ENCODE results near the gene RAB12. TPM values are rescaled to one million over a fixed set of nuclear protein-coding genes. Genes with fewer than 3 reads are reported as not detected.

RAB12 gene
- total RNA-seq, 2 experiments from 2014 or later: 20.1 to 20.3 TPM

- ATAC-seq (ENCODE audit: poor library complexity) (no peak), DNase-seq (no peak)
- no peak overlapping the region for H3K27ac Mint-ChIP-seq
- Histone ChIP-seq H3K4me1 (ENCODE audit: insufficient read depth, low read length) (no peaks in the 10 kb centered on the region), H3K27ac (ENCODE audit: low read depth in 1 of 2, low read length in 2 of 2) (no peak overlapping the region), H3K9me3 (ENCODE audit: control insufficient read depth in 1 of 2, insufficient read depth in 1 of 2, low read length in 2 of 2) (no peaks in the 10 kb centered on the region), H3K4me3 (ENCODE audit: low read length) (no peak overlapping the region), H3K36me3 (ENCODE audit: insufficient read depth, low read length) (no peaks in the 10 kb centered on the region), H3K27me3 (ENCODE audit: control insufficient read depth in 1 of 2, insufficient read depth in 2 of 2, low read length in 2 of 2) (no peaks in the 10 kb centered on the region)
- POLR2A ChIA-PET: interaction anchor here (0.6 to 0.7 kb wide), 2 partner anchors 15 to 298 kb away, joined by 3 read pairs; no protein-coding TSS in a partner anchor
- no peaks in the 10 kb centered on the region for H3K9me3 Mint-ChIP-seq
- intact Hi-C loops (cut with DNase I, micrococcal nuclease): no loop called here
- CTCF ChIA-PET: interaction anchor here (1.6 to 2.3 kb wide), 2 partner anchors 10 kb away, joined by 6 to 13 read pairs; no protein-coding TSS in a partner anchor
- no peaks in the 10 kb centered on the region for H3K36me3 Mint-ChIP-seq (ENCODE audit: low read depth)
- no peaks in the 10 kb centered on the region for H3K4me1 Mint-ChIP-seq (ENCODE audit: low read depth)
- H3K4me3 Mint-ChIP-seq: no peak overlapping the region
- peaks cover 6% of the 10 kb centered on the region for H3K27me3 Mint-ChIP-seq
- no peak for TF ChIP-seq CTCF (IDR thresholded peaks at IDR 0.05)
Observed at GRCh38 chr18:8686611-8687010, 77.4 kb downstream of the RAB12 start.

- intact Hi-C loops (cut with DNase I, micrococcal nuclease): no loop called here
- CTCF ChIA-PET: interaction anchor here (2.3 kb wide), 1 partner anchor 8 kb away, joined by 13 read pairs; no protein-coding TSS in a partner anchor
- Mint-ChIP-seq H3K27ac (no peak overlapping the region), H3K4me3 (no peak overlapping the region), H3K4me1 (ENCODE audit: low read depth) (no peaks in the 10 kb centered on the region), H3K27me3 (peaks cover 9% of the 10 kb centered on the region), H3K36me3 (ENCODE audit: low read depth) (no peaks in the 10 kb centered on the region), H3K9me3 (no peaks in the 10 kb centered on the region)
- POLR2A ChIA-PET: no interaction called here
- Histone ChIP-seq H3K27me3 (ENCODE audit: control insufficient read depth in 1 of 2, insufficient read depth in 2 of 2, low read length in 2 of 2) (no peaks in the 10 kb centered on the region), H3K36me3 (ENCODE audit: insufficient read depth, low read length) (no peaks in the 10 kb centered on the region), H3K4me3 (ENCODE audit: low read length) (no peak overlapping the region), H3K9me3 (ENCODE audit: control insufficient read depth in 1 of 2, insufficient read depth in 1 of 2, low read length in 2 of 2) (no peaks in the 10 kb centered on the region), H3K27ac (ENCODE audit: low read depth in 1 of 2, low read length in 2 of 2) (no peak overlapping the region), H3K4me1 (ENCODE audit: insufficient read depth, low read length) (no peaks in the 10 kb centered on the region)
- DNase-seq (no peak), ATAC-seq (ENCODE audit: poor library complexity) (no peak)
- no peak for TF ChIP-seq CTCF (IDR thresholded peaks at IDR 0.05)
Observed at GRCh38 chr18:8688216-8688800, 79.1 kb downstream of the RAB12 start.

GRCh38 chr18:8688816-8689215, 79.6 kb downstream of the RAB12 start:
- ChIA-PET CTCF (interaction anchor here (2.3 kb wide), 1 partner anchor 8 kb away, joined by 13 read pairs; no protein-coding TSS in a partner anchor), POLR2A (no interaction called here)
- Histone ChIP-seq H3K27me3 (ENCODE audit: control insufficient read depth in 1 of 2, insufficient read depth in 2 of 2, low read length in 2 of 2) (no peaks in the 10 kb centered on the region), H3K4me1 (ENCODE audit: insufficient read depth, low read length) (no peaks in the 10 kb centered on the region), H3K27ac (ENCODE audit: low read depth in 1 of 2, low read length in 2 of 2) (no peak overlapping the region), H3K36me3 (ENCODE audit: insufficient read depth, low read length) (no peaks in the 10 kb centered on the region), H3K4me3 (ENCODE audit: low read length) (no peak overlapping the region), H3K9me3 (ENCODE audit: control insufficient read depth in 1 of 2, insufficient read depth in 1 of 2, low read length in 2 of 2) (no peaks in the 10 kb centered on the region)
- Mint-ChIP-seq H3K9me3 (no peaks in the 10 kb centered on the region), H3K36me3 (ENCODE audit: low read depth) (no peaks in the 10 kb centered on the region), H3K4me1 (ENCODE audit: low read depth) (no peaks in the 10 kb centered on the region), H3K27ac (no peak overlapping the region), H3K4me3 (no peak overlapping the region), H3K27me3 (peaks cover 9% of the 10 kb centered on the region)
- TF ChIP-seq CTCF (IDR thresholded peaks at IDR 0.05): no peak
- intact Hi-C loops (cut with DNase I, micrococcal nuclease): no loop called here
- no peak for ATAC-seq (ENCODE audit: poor library complexity)
- DNase-seq: no peak

Other genes with a start within 250 kb of the RAB12 start
- gene MTCL1, start 96.1 kb downstream of the RAB12 start, total RNA-seq: under 1 TPM; 0.11 to 0.55 TPM